SU-DHL-6 (cell line): ENCODE data around the gene PPP1R27.

Source experiments
- H2AFZ ChIP-seq: fragments of 200-600 bp; sonication (generic); 2 replicates; pipeline ENCODE4 v1.6.1; 2014; ENCODE audit warnings: low read depth, mild to moderate bottlenecking, moderate library complexity, mixed read lengths, antibody characterized with exemption, low read length; ENCODE audit not compliant: severe bottlenecking
- H3F3A ChIP-seq: fragments of 200-600 bp; shearing (Covaris generic); 2 replicates; pipeline ENCODE4 v1.6.0; 2016; ENCODE audit warnings: antibody characterized with exemption, mild to moderate bottlenecking; ENCODE audit not compliant: insufficient read depth
- H3K27ac ChIP-seq: fragments of 200-600 bp; sonication (generic); 2 replicates; pipeline ENCODE4 v1.5.1; 2016; ENCODE audit warnings: low read depth, mild to moderate bottlenecking, low read length, moderate library complexity, mixed read lengths
- H3K27me3 ChIP-seq: fragments of 200-600 bp; sonication (generic), shearing (Covaris generic); 2 replicates; pipeline ENCODE4 v1.6.0; 2014; ENCODE audit warnings: mild to moderate bottlenecking, low read length
- H3K36me3 ChIP-seq: fragments of 200-600 bp; sonication (generic); 2 replicates; pipeline ENCODE4 v1.6.1; 2014; ENCODE audit warnings: mild to moderate bottlenecking, low read length, mixed read lengths
- H3K4me2 ChIP-seq: fragments of 300-600, 200-600 bp; shearing (Covaris generic), sonication (generic); 2 replicates; pipeline ENCODE4 v1.6.0; 2014; ENCODE audit warnings: low read length, low read depth, mild to moderate bottlenecking; ENCODE audit not compliant: poor library complexity, severe bottlenecking
- H3K4me3 ChIP-seq: fragments of 200-600 bp; sonication (generic); 2 replicates; pipeline ENCODE4 v1.5.1; 2014; ENCODE audit warnings: antibody characterized with exemption, low read length, mild to moderate bottlenecking, mixed read lengths; ENCODE audit not compliant: insufficient read depth, poor library complexity, severe bottlenecking
- H3K79me2 ChIP-seq: fragments of 200-600 bp; sonication (generic); 2 replicates; pipeline ENCODE4 v1.6.1; 2014; ENCODE audit warnings: mild to moderate bottlenecking, low read length, moderate library complexity; ENCODE audit not compliant: insufficient read depth
- H3K9ac ChIP-seq: fragments of 200-600 bp; sonication (generic); 2 replicates; pipeline ENCODE4 v1.7.0; 2014; ENCODE audit warnings: mild to moderate bottlenecking, low read length
- H3K9me2 ChIP-seq: fragments of 200-600 bp; sonication (generic); replicated peaks from 2 replicates; pipeline ENCODE4 v1.6.1; 2014; ENCODE audit warnings: low read length; ENCODE audit not compliant: insufficient read depth
- H3K9me3 ChIP-seq: fragments of 200-600 bp; sonication (generic); 2 replicates; pipeline ENCODE4 v1.6.1; 2014; ENCODE audit warnings: low read length, mixed read lengths; ENCODE audit not compliant: insufficient read depth
- H4K20me1 ChIP-seq: fragments of 200-600 bp; sonication (generic); 2 replicates; pipeline ENCODE4 v1.6.1; 2014; ENCODE audit warnings: low read depth, mild to moderate bottlenecking, antibody characterized with exemption, low read length, moderate library complexity, mixed read lengths
- CTCF ChIP-seq: fragments of 200-600 bp; sonication (generic); IDR thresholded peaks from one replicate; pipeline ENCODE4 v1.5.1; 2017; ENCODE audit warnings: antibody characterized with exemption, mild to moderate bottlenecking, low read length, moderate library complexity; ENCODE audit not compliant: insufficient read depth, poor library complexity, severe bottlenecking
- EZH2phosphoT487 ChIP-seq: fragments of 200-600 bp; sonication (generic), shearing (Covaris generic); conservative IDR thresholded peaks from 2 replicates; pipeline ENCODE4 v1.6.1; 2018; ENCODE audit warnings: mild to moderate bottlenecking, antibody characterized with exemption, low read length, moderate library complexity, mixed read lengths

Gene PPP1R27

DNA sequence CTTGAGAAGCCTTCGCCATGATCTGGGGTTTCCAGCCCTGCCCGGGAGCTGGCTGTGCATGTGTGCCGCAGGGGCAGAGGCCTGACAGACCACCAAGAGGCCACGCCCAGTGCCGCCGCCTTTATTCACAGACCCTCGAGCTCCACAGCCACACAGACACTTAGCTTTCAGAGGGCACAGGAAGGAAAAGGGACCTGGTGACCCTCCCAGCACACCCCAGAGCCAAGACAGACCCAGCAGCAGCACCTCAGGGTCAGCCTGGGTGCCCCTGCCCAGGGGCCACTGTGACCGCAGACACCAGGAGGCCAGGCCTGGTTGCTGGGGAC is 12.6 kb downstream of the PPP1R27 start:
- Histone ChIP-seq H3K9me3 (no peaks in the 10 kb centered on the region), H3K4me2 (no peak overlapping the region), H3F3A (no peaks in the 10 kb centered on the region), H3K27ac (no peak overlapping the region), H3K9me2 (no peaks in the 10 kb centered on the region), H4K20me1 (no peaks in the 10 kb centered on the region), H3K27me3 (no peaks in the 10 kb centered on the region), H3K79me2 (no peaks in the 10 kb centered on the region), H3K9ac (no peak overlapping the region), H2AFZ (no peak overlapping the region), H3K36me3 (no peaks in the 10 kb centered on the region), H3K4me3 (no peak overlapping the region)
- no peak for TF ChIP-seq EZH2phosphoT487
- TF ChIP-seq CTCF, result no peak

DNA sequence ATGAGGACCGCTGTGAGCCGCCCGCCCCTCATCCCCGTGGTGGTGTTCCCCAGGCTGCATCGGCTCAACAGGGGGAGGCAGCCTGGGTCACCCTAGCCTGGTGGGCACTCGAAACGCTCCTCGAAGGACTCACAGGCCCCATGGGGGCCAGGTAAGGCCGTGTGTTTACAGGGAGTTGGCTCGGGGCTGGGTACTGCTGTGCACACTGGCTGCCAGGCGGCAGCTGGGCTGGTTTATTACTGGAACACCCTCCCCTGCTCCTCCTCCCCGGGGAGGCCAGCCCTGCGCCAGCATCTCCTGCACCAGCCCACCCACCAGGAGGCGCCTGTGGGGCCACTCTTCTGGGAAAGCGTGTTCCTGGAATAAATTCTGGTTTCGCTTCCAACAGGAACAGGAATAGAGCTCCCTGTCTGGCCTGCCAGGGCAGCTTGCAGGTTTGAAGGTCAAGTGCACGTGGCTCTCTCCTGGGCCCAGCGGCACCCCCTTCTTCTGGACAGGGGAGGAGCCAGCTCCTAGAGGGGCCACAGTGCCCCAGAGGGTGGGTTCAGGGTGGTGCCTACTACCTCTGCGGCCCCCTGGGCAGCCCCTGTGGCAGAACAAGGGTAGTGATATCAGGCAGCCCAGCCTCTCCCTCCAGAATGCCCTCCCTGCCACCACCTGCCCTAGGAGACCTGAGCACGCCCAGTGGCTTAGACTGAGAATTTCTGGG is 13.1 kb downstream of the PPP1R27 start:
- Histone ChIP-seq H3K79me2 (no peaks in the 10 kb centered on the region), H3F3A (no peaks in the 10 kb centered on the region), H2AFZ (no peak overlapping the region), H3K4me3 (no peak overlapping the region), H4K20me1 (no peaks in the 10 kb centered on the region), H3K27me3 (no peaks in the 10 kb centered on the region), H3K4me2 (no peak overlapping the region), H3K9me3 (no peaks in the 10 kb centered on the region), H3K9ac (no peak overlapping the region), H3K36me3 (no peaks in the 10 kb centered on the region), H3K9me2 (no peaks in the 10 kb centered on the region), H3K27ac (no peak overlapping the region)
- TF ChIP-seq CTCF (peak; percentile 16), EZH2phosphoT487 (no peak)

DNA sequence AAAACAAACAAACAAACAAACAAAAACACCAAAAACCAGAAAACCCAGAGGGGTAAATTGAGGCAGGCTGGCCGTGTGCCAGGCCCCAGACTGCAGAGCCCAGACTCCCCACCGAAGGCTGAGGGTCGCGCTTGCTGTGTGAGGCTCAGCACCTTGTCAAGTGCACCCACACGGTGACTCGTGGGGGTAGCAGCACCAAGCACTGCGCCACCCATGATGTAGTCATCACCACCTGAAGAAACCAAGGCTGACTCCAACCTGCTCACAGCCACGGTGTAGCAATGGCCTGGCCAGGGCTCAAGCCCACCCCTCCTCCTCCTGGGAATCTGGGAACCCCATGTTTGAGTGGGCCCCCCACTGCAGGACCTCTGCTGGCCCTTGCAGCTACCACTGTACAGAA is 13.7 kb downstream of the PPP1R27 start:
- H3K27ac ChIP-seq, result no peak overlapping the region
- no peak overlapping the region for H3K4me2 ChIP-seq
- H3K9me3 ChIP-seq, result no peaks in the 10 kb centered on the region
- no peaks in the 10 kb centered on the region for H3K9me2 ChIP-seq
- H2AFZ ChIP-seq, result no peak overlapping the region
- H3K36me3 ChIP-seq, result no peaks in the 10 kb centered on the region
- no peaks in the 10 kb centered on the region for H3K79me2 ChIP-seq
- H3K9ac ChIP-seq, result no peak overlapping the region
- no peaks in the 10 kb centered on the region for H4K20me1 ChIP-seq
- no peaks in the 10 kb centered on the region for H3F3A ChIP-seq
- TF ChIP-seq EZH2phosphoT487 (no peak), CTCF (no peak)
- no peak overlapping the region for H3K4me3 ChIP-seq
- no peaks in the 10 kb centered on the region for H3K27me3 ChIP-seq
